Hematopoietic multipotent progenitor cell (in vitro differentiated cells): ENCODE measurements around the gene GCLM. TPM values are rescaled to one million over a fixed set of nuclear protein-coding genes. Genes with fewer than 3 reads are reported as not detected.

Experiments used
- DNase-seq, 3 donors: peaks; one replicate each; pipeline ENCODE4 v3.0.0-alpha.2; 2011 to 2015; ENCODE audit warnings: low read depth in 2 of 3, low spot score in 2 of 3
- small RNA-seq: library from RNA; depleted of rRNA; stranded (forward); fragments of <200 nt; gene quantifications from one replicate; pipeline ENCODE3, GENCODE V24; 2012
- total RNA-seq: library from RNA; depleted of rRNA; stranded (reverse); fragments of >200 nt; gene quantifications from one replicate; pipeline ENCODE4 v1.2.3, GENCODE V29; 2012

Gene GCLM
- total RNA-seq, 1 donor = 3.8 TPM

GRCh38 chr1:93847811-93848288, 61.4 kb downstream of the GCLM start:
- peak in 2 of 3 donors; percentile 78 to 80 for DNase-seq

GRCh38 chr1:93846992-93847810, 62.0 kb downstream of the GCLM start:
- DNase-seq = peak; percentile 93 to 99 (median 96)

- DNase-seq = peak; percentile 78 to 86 (median 81)
Measured at GRCh38 chr1:93846206-93846991, 62.8 kb downstream of the GCLM start.

- DNase-seq = peak in 1 of 3 donors; percentile 42
Measured at GRCh38 chr1:93845538-93846205, 63.6 kb downstream of the GCLM start.

GRCh38 chr1:93844262-93845045, 64.8 kb downstream of the GCLM start:
- DNase-seq = peak; percentile 31 to 81 (median 69)

- DNase-seq = no peak
Measured at GRCh38 chr1:93842750-93843500, 66.3 kb downstream of the GCLM start.

GRCh38 chr1:93841771-93842170, 67.5 kb downstream of the GCLM start:
- no peak for DNase-seq

- no peak for DNase-seq
Measured at GRCh38 chr1:93840956-93841482, 68.2 kb downstream of the GCLM start.

- DNase-seq = no peak
Measured at GRCh38 chr1:93839753-93840152, 69.5 kb downstream of the GCLM start.

- no peak for DNase-seq
Measured at GRCh38 chr1:93839307-93839706, 69.9 kb downstream of the GCLM start.

GRCh38 chr1:93837961-93838360, 71.3 kb downstream of the GCLM start:
- DNase-seq = no peak

Small RNA genes lying within 50 kb of the gene (small RNA-seq; reads per million reads assigned to genes)
- gene AL117351.2 (not detected), gene MIR760 (not detected)

Other genes with a start within 250 kb of the GCLM start
- gene BCAR3, start 227.6 kb downstream of the GCLM start, total RNA-seq = 1.1 TPM
- 8.6 TPM for gene DNTTIP2, start 30.2 kb downstream of the GCLM start, total RNA-seq
- not detected for gene ABCA4, start 211.7 kb upstream of the GCLM start, total RNA-seq